KBM-7 (cell line): Measurements from ENCODE around the gene NOTUM.
A peak's percentile ranks its signal among the peaks of the same experiment; 100 is the strongest.

Experiments
- DNase-seq: peaks from one replicate; pipeline ENCODE4 v3.0.0-alpha.2; 2015
- in situ Hi-C: fragments of 300-500 bp; cut with MboI; formaldehyde crosslinking; loops from 2 replicates; pipeline ENCODE4 v1.14.3; 2020; ENCODE audit warnings: low sequenced_read_pairs, low pct_unique_long_range_greater_than_20kb, mixed read lengths

Gene NOTUM

DNA sequence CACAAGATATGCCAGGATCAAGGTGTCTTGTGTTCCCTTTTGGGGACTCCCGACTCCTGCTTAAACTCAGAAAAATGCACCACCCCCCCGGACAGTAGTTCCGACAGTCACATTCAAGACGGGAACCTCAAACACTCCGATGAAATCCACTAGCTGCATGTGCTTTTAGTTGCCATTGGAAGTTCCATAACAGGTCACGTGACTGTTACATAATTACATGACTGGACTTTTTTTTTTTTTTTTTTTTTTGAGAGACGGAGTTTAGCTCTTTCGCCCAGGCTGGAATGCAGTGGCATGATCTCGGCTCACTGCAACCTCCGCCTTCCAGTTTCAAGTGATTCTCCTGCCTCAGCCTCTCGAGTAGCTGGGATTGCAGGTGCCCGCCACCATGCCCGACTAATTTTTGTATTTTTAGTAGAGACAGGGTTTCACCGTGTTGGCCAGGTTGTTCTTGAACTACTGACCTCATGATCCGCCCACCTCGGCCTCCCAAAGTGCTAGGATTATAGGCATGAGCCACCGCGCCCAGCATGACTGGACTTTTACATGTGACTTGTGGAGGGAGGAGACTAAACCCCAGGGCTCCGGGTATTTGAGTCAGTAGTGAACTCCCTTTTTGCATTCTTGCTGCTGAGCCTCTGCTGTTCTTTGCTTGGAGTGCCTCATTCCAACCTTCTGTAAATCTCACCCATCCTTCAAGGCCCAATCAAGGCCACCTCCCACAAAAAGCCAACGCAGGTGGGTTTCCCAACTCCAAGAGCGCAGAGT lies 44.6 kb downstream of the NOTUM start:
- DNase-seq, result no peak
- in situ Hi-C loops, result no loop called here

GRCh38 chr17:81915331-81915730 lies 45.7 kb downstream of the NOTUM start:
- no peak for DNase-seq
- in situ Hi-C loops, result no loop called here

- in situ Hi-C loops, result no loop called here
- no peak for DNase-seq
These were observed 46.7 kb downstream of the NOTUM start for GRCh38 chr17:81914103-81914850.

DNA sequence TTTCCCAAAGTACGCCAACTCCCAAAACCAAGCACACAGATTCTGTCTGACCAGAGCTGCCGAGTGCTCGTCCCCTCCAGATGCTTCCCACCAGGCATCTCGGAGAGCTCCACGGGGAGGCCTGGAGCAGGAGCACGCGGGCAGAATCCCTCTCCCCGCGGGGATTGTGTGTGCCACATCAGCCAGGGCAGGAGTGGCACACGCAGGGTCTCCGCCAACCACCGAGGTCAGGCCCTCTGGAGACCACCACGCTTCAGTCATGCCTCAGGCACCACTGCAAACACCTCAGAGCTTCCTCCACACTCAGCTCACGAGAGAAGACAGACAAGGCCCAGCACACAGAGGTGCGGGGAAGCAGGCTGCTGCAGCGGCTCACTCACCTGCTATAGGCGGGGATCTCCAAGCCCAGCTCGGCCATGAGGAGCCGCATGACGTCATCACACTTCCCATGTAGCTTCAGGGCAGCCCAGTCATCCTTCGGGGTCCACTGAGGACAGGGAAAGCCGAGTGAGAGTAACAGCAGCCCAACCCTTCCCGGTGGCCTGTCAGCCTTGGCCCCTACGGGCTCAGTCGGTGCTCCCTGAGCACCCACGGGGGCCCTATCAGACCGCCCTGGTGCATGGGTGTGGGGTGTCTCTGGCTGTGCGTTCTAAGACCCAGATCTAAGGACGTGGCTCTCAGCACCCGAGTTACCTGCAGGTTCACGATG lies 47.4 kb downstream of the NOTUM start:
- in situ Hi-C loops, result no loop called here
- DNase-seq, result no peak

GRCh38 chr17:81912441-81913309 lies 48.3 kb downstream of the NOTUM start:
- no peak for DNase-seq
- in situ Hi-C loops, result no loop called here

- in situ Hi-C loops, result no loop called here
- no peak for DNase-seq
These were observed 49.0 kb downstream of the NOTUM start for GRCh38 chr17:81911969-81912368.

DNA sequence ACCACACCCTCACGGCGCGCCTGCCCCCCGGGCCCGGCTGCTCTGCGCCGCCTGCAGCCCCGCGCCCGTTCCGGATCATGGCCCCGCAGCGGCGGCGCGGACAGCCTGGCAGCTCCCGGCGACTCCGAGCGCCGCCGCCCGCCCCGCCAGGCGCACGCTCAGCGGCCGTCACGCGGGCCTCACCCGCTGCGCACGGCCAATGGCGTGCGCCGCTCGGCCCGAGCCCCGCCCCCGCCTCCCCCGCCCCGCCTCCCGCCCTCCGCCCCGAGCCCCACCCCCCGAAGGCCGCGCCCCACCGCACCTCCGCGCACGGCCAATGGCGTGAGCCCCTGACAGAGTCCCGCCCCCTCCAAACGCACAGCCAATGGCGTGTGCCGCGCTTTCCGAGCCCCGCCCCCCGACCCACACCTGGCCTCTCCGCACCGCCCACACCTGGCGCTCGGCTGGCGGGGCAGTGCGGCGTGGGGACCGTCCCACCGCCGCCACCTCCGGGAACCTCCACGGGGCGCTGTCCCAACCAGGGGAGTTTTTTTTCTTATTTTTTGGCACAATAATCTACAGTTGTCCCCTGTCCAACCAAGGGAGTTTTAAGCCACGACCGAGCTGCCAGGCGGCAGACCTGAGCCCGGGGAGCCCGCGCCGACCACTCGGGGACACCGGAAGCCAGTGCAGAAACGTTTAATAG lies 49.6 kb downstream of the NOTUM start, which contains the start of gene PCYT2:
PCYT2 (minus strand) TSS at position 123 of the 685 bp plus-strand sequence; CDS start at position 79, 44 bp downstream.
- in situ Hi-C loops, result no loop called here
- DNase-seq, result peak; percentile 61

DNA sequence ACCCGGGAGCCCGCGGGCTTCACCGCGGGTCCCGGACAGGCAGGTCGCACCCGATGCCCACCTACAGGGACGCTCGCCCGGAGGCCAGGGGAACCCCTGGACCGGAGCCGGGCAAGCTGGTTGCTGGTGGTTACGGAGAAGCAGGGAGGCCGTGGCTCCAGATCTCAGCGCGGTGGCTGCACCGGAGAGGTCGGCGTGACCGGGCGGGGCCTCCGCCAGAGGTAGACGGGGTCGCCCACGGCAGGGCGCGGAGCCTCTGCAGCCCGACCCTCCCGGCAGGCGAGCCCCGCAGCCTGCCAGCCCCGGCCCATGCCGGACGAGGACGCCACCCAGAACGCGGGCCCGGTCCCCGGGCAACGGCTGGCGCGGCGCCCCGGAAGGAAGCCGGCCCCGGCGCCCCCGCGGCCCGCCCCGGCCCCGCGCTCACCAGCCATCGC lies 50.1 kb downstream of the NOTUM start:
- in situ Hi-C loops, result no loop called here
- no peak for DNase-seq

- in situ Hi-C loops, result no loop called here
- no peak for DNase-seq
These were observed 50.8 kb downstream of the NOTUM start for GRCh38 chr17:81909966-81910839.

- in situ Hi-C loops, result no loop called here
- no peak for DNase-seq
These were observed 51.8 kb downstream of the NOTUM start for GRCh38 chr17:81909231-81909630.

GRCh38 chr17:81908793-81909192 lies 52.2 kb downstream of the NOTUM start:
- DNase-seq, result no peak
- in situ Hi-C loops, result no loop called here

DNA sequence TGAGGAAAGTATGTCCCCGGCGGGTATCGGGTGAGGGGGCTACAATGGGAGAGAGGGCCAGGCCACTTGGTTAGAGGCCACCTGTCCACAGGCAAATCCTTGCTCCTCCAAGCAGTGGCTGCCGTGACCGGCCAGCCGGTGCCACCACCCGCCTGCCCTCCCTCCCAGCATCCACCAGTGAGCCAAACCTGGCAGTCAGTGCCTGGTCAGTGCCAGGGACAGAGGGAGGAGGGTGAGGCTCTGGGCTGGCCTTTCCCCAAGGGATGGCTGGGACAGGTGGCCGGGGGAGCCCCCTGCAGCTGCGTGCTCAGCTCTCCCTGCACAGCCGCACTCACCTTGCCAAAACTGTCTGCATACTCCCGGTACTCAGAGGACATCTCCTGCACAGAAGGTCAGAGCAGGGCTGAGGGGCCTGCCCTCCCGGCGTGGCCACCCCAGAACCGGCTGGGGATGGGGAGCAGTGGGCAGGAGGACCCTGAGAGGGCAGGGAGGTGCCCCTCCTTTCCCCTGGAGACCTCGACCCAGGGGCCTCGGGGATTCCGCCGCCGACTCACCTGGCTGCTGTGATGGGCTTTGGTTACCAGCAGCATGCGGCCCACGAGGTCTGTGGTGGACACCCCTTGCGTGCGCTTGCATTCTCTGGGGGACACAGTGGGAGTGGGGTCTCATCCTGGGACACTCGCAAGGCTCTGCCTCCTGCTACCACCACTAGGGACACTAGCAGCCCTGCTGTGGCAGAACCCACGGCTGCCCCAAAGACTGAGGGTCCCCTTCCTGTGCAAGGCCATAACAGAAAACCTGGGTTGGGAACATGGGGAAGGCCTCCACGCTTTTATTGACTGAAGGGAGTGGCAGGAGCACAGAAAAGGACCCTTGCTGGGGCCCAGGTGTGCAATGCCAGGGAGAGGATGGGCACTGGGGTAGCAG lies 53.5 kb downstream of the NOTUM start:
- in situ Hi-C loops, result no loop called here
- no peak for DNase-seq

DNA sequence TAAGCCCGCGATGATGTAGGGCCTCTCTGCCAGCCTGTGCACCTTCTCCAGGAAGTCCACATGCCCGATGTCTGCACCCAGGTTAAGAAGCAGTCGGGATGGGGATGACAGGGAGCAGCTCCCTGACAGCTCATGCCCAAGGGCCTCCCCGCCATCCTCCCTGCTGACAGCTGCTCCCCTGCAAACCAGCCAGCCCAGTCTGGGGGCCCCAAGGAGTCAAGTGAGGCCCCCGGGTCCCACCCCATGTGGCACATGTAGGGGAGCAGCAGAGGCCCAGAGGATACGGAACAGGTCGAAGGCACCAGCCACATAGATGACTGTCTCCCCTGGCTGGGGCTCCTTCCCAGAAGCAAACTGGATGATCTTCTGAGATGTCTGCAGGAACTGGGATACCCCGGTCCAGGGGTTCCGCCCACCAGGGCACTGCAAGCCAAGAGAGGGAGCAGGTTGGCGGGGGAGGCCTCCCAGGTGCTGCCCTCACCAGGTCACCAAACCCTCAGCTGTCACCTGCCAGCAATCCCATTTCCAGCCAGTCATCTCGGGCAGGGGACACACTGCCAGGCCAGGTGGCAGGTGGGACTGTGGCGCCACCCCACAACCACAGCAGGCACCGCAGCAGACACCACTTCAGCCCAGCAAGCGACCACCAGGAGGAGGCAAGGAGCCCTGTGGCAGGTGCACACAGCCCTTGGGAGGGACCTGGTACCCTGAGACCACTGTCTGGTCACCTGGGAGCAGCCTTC lies 54.3 kb downstream of the NOTUM start:
- no peak for DNase-seq
- in situ Hi-C loops, result no loop called here

GRCh38 chr17:81905993-81906392 lies 55.0 kb downstream of the NOTUM start:
- in situ Hi-C loops, result no loop called here
- DNase-seq, result no peak

DNA sequence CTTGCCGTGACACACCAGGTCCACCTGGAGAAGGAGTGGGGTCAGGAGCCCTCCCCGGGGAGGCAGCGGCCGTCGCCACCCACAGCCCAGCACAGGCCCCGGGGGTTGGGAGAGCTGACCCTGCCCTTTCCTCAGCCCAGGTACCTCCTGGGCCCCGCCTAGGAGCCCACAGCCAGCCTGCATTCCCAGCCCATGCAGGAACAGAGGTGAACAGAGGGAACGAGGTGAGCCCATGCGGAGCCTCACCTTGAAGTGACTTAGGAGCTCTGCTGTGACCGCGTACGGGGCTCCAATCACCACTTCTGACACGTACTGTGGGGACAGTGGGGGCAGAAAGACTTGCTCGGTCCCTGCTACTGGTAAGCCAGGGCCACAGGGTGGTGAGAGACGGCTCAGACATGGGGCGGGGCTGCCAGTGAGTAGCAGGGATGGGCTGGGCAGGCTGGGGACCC lies 55.5 kb downstream of the NOTUM start:
- no peak for DNase-seq
- in situ Hi-C loops, result no loop called here
